ENCODE data around the gene GPR152.
"Not testable (repeated sequence)": the region's sequence is repeated elsewhere in the genome, so short reads cannot be mapped to it uniquely, and the experiment has no call there.

Gene GPR152

GRCh38 chr11:67408437-67409200 lies 43.9 kb downstream of the GPR152 start:
- FAIRE-seq, result no peak

GRCh38 chr11:67407688-67408163 lies 44.8 kb downstream of the GPR152 start:
- FAIRE-seq, result no peak

- FAIRE-seq, result no peak
These were observed 45.4 kb downstream of the GPR152 start for GRCh38 chr11:67406969-67407687.

- no peak for FAIRE-seq
These were observed 46.0 kb downstream of the GPR152 start for GRCh38 chr11:67406420-67406968.

- FAIRE-seq, result no peak
These were observed 46.7 kb downstream of the GPR152 start for GRCh38 chr11:67405688-67406339.

- no peak for FAIRE-seq
These were observed 47.3 kb downstream of the GPR152 start for GRCh38 chr11:67405196-67405567.

GRCh38 chr11:67404515-67405195 lies 47.9 kb downstream of the GPR152 start:
- no peak for FAIRE-seq

- not testable (repeated sequence) for FAIRE-seq
These were observed 49.4 kb downstream of the GPR152 start for GRCh38 chr11:67403085-67403484.

- FAIRE-seq, result not testable (repeated sequence)
These were observed 50.2 kb downstream of the GPR152 start for GRCh38 chr11:67402192-67402839.

GRCh38 chr11:67401495-67402191 lies 50.9 kb downstream of the GPR152 start, which contains the start of gene PPP1CA:
Gene PPP1CA (minus strand): TSS chr11:67401858. CDS start chr11:67401782, 76 bp downstream.
- no peak for FAIRE-seq

Data from islet of Langerhans (tissue), 1 donor.